Measurements from ENCODE around the gene OR52H1.
"Not testable (repeated sequence)": the region's sequence is repeated elsewhere in the genome, so short reads cannot be mapped to it uniquely, and the experiment has no call there.

Gene OR52H1

DNA sequence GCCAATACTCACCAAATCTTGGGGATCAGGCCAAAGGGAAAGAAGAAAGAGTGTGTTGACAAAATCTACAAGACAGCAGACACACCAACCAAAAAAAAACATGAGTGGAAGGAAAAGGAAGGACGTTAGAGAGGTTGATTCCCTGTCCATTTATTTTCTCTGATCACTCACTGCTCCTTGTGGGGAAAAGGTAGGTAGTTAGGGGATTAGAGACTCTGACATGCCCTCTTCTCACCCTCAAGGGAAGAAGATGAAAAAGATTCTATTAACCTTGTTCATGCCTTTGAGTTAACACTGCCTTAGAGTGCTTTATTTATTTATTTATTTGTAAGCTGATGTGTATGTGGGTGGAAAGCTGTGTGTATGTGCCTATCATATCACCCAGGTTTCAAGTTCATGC lies at the start of gene OR52H1:
TSS of gene OR52H1 (minus strand) at position 101 of the 400 bp plus-strand sequence. CDS start 3,035 bp downstream, outside the sequence.
- in situ Hi-C loops (cut with MboI; ENCODE audit: low sequenced_read_pairs): no loop called here

GRCh38 chr11:5597953-5598352 lies 49.6 kb upstream of the OR52H1 start:
- in situ Hi-C loops (cut with MboI; ENCODE audit: low sequenced_read_pairs): no loop called here

DNA sequence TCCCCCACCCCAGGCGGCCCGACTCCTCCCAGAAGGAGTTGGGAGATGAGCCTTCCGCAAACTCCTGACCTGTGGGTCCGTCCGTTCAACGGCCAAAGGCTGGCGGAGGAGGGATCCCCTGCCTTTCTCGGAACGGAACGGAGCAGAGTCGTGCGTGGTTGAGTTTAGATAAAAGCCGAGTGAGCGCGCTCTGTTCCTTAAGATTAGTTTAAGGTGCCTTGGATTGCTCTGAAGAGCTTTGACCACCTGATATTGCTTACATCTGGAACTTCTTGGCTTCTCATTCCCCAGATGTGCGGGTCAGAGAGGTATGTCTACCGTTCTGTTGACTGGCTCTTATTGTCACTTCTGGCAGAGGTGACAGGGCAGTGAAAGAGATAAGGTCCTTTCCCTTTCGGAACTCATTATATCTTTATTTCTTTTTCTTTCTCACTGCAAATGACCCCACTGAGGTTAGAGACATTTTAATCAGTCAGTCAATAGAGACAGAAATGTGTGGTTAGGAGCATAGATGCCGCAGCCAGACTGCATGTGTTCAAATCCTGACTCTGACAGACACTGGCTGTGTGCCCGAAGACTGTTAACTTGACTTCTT lies 48.4 kb upstream of the OR52H1 start, which contains the start of gene TRIM6:
TSS of gene TRIM6 (plus strand) at position 31 of the 595 bp plus-strand sequence. CDS start at position 292, 261 bp downstream.
- in situ Hi-C loops (cut with MboI; ENCODE audit: low sequenced_read_pairs): no loop called here

DNA sequence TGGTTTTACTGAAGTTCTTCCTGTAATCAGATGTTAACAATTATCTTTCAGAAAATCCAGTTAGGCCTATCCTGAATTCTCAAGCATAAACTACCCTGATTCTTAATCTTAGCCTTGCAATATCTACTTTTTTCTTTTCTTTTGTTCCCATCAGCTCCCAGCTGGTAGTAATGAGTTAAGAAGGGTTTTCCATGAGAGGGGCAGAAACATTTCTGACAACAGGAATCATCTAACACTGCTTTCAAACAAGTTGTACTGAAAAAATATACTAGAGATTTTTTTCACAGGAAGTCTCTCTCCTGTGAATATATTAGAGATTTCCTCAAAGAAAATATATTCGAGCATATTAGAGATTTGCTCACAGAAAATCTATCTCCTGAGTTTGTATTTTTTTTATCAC lies 44.8 kb upstream of the OR52H1 start:
- in situ Hi-C loops (cut with MboI; ENCODE audit: low sequenced_read_pairs): no loop called here

GRCh38 chr11:5592615-5593014 lies 44.3 kb upstream of the OR52H1 start:
- in situ Hi-C loops (cut with MboI; ENCODE audit: low sequenced_read_pairs): no loop called here

DNA sequence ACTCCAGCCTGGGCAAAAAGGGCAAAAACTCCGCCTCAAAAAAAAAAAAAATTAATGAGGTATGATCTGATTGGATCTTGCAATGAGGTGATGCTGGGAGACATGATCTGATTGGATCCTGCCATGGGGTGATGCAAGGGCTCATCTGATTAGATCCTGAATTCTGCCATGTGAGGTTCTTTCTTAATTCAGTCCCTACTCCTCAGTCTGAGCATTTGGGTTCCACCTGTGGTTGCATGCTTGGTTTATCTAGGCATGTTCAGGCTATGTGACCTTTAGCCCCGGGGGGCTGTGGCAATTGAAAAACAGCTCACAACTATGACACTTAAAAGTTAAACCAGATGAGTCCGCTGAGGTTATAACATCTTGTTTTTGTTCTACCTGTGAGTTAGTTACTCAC lies 43.3 kb upstream of the OR52H1 start:
- in situ Hi-C loops (cut with MboI; ENCODE audit: low sequenced_read_pairs): no loop called here

GRCh38 chr11:5589906-5590305 lies 41.6 kb upstream of the OR52H1 start:
- in situ Hi-C loops (cut with MboI; ENCODE audit: low sequenced_read_pairs): not testable (repeated sequence)

DNA sequence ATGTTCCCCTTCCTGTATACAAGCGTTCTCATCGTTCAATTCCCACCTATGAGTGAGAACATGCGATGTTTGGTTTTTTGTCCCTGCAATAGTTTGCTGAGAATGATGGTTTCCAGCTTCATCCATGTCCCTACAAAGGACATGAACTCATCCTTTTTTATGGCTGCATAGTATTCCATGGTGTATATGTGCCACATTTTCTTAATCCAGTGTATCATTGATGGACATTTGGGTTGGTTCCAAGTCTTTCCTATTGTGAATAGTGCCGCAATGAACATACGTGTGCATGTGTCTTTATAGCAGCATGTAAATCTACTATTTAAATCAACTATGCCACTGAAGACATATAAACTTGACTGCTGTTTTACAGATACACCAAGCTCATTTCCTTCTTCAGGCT lies 36.1 kb upstream of the OR52H1 start:
- in situ Hi-C loops (cut with MboI; ENCODE audit: low sequenced_read_pairs): not testable (repeated sequence)

- in situ Hi-C loops (cut with MboI; ENCODE audit: low sequenced_read_pairs): no loop called here
Measured at GRCh38 chr11:5581014-5581413, 32.7 kb upstream of the OR52H1 start.

DNA sequence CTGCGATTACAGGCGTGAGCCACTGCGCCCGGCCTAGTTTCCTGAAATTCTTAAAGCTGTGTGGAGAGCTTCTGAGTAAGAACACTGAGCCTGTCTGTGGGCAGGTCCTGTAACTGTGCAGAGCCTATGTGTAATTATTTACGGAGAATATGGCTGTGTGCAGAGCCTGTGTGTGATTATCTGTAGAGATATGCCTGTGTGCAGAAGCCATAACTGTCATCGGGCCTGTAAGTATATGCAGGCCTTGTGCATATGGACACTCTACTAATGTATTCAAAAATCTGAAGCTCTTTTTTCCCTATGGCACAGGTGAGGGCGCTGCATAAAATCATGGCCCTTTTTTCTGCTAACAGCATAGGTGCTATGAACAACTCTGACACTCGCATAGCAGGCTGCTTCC lies 32.2 kb upstream of the OR52H1 start, which contains the start of gene OR52B6:
TSS of gene OR52B6 (plus strand) at position 301 of the 400 bp plus-strand sequence. CDS start at position 301, 0 bp downstream.
- in situ Hi-C loops (cut with MboI; ENCODE audit: low sequenced_read_pairs): no loop called here

GRCh38 chr11:5577101-5577500 lies 28.8 kb upstream of the OR52H1 start:
- in situ Hi-C loops (cut with MboI; ENCODE audit: low sequenced_read_pairs): no loop called here

DNA sequence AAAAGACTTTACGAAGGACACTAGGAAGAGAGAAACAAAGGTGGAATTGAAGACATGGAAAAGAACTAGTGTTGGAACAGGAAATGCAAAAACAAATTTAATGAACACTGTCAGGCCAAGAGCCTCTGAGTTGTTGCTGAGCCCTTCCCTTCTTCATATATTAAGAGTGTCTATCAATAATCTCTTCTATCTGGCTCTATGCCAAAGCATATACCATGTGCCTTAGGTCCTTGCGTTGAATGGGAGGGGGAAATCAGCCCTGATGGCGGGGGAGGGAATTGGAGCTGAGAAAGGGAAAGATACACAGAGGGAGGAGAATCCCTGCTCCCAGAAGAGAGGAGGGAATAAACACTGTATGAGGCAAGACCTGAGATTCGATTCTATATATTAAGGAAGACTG lies 26.8 kb upstream of the OR52H1 start:
- in situ Hi-C loops (cut with MboI; ENCODE audit: low sequenced_read_pairs): no loop called here

- in situ Hi-C loops (cut with MboI; ENCODE audit: low sequenced_read_pairs): no loop called here
Measured at GRCh38 chr11:5574654-5575053, 26.3 kb upstream of the OR52H1 start.

DNA sequence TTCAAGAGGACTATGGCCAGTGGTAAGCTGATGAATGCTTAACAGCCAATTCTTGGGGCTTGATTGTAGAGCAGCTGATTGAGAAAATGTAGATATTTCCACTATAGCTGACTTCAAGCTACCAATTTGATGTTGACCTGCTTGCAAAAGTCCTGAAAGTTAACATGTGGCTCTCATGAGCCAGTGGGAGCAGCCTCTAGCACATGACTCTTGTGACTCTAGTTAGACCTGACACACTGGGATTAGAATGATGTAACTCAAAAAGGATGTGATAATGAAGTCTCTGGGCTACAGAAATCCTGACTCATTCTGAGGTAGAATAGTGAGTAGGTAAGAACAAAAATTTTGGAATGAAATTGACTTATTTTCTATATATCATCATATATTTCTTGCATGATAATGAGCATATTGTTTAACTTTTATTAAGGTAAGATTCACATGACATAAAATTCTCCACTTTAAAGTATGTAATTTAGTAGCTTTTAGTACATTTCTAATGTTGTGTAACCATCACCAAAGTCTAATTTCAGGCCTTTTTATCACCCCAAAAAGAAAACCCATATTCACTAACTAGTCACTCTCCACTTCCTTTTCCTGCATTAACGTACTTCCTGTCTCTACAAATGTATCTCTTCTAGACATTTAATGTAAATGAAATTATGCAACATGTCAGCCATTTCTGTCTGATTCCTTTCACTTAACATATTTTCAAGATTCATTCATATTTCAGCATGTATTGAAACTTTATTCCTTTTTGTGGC lies 16.1 kb upstream of the OR52H1 start:
- in situ Hi-C loops (cut with MboI; ENCODE audit: low sequenced_read_pairs): no loop called here

DNA sequence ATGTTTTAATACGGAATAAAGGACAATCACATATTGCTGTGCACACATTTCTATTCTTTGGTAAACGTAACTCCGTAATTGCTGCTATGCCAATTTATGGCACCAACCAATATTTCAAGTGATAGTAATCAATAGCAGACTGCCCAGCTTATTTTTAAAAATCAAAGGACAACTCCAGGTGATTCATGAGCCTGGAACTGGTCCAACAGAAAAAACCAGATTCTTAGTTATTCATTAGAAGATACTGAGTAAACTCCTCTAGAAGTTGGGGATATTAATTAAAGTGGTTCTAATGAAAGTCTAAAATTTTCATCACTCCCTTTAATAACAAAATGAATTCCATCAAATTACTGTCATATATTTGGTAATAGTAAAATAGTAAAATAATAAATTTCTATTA lies 9.4 kb upstream of the OR52H1 start:
- in situ Hi-C loops (cut with MboI; ENCODE audit: low sequenced_read_pairs): no loop called here

- in situ Hi-C loops (cut with MboI; ENCODE audit: low sequenced_read_pairs): no loop called here
Measured at GRCh38 chr11:5556596-5557188, 8.4 kb upstream of the OR52H1 start.

DNA sequence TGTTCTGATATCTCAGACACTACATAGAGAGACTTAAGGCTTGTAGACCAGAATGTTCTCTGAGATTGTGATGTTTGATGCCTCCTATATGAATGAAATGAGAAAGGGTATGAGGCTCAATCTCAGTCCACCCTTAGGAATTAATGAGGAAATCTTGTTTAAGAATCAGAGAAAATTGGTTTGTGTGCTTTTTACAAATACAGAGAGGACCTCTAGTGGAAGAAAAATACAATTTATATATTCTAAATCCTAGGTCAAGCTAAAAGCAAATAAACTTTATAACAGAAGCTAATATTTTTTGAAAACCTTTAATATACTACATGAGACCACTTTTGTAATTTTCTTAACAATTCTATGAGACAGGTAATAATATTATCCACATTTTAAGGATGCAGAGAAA lies 5.0 kb upstream of the OR52H1 start:
- in situ Hi-C loops (cut with MboI; ENCODE audit: low sequenced_read_pairs): no loop called here

DNA sequence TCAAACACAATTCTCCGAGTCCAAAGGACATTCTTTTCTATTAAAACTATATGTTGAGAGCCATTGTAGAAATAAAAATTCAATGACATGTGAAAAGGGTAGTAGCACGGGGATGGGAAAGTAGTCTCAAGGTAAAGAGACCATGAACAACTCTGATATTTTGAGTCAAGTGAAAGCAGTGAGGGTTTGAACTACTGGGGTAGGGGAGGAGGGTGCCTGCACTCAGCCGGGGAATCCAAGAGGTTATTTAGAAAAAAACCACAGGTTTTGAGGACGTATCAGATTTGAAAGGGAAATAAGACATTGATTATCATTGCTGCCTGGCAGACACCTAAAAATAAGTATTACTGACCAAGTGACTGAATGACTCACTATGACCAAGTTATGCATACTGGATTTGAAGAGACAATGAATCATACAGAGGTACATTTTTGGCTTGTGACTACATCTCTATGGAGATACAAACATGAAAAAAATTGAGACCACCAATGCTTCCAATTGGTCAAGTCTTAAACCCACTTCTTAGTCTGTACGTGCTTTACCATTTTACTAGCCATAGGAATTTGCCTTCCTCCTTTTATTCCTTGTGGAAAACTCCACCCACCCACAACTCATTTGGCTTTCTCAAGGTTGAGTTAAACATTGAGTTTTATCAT lies 2.2 kb upstream of the OR52H1 start:
- in situ Hi-C loops (cut with MboI; ENCODE audit: low sequenced_read_pairs): no loop called here

DNA sequence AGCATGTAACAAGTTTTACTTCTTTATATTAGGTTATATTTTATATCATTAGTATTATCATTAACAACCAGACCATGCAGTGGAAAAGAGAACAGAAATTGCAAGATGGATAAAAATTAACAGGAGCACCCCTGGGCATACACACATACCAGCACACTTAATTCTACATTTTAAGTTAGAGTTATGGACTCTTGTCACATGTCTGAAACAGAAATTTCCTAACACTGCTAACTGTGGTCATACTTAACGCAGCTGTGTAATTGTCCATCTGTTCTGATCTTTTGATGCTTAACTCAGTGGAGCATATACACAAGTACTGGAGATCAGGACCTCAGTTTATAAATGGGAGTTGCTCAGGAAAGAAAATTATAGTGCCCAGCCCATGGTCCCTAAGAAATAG lies 358 bp downstream of the OR52H1 start:
- in situ Hi-C loops (cut with MboI; ENCODE audit: low sequenced_read_pairs): no loop called here

DNA sequence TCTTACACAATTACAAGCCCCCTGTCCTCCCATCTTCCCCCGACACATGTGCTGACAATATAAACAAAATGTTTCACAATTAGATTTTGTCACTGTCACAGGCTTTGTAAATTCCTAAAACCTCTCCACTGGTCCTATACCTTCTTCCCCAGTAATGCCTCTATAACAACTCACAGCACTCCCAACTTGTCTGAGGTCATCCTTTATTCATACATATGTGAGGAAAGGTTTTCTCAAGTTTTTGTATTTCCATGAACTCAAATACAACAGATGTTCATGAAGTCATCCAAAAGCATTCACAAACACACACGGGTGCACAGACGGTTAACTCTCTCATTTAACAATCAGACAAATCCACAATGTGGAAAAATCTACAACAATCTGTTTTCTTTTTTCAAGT lies 1.9 kb downstream of the OR52H1 start:
- in situ Hi-C loops (cut with MboI; ENCODE audit: low sequenced_read_pairs): no loop called here

- in situ Hi-C loops (cut with MboI; ENCODE audit: low sequenced_read_pairs): no loop called here
Measured at GRCh38 chr11:5541427-5541826, 6.9 kb downstream of the OR52H1 start.

Data from HL-60/S4 treated with phorbol 12-myristate 13-acetate at 8.2 ng/mL for 4 days and 3 days (cell line).